GM21825 (cell line): ENCODE data around the gene NYNRIN.

Experiments
- ATAC-seq: cut with Tn5 transposase; IDR thresholded peaks from one replicate; pipeline ENCODE4 v1.9.1; 2021; ENCODE audit warnings: mild to moderate bottlenecking, moderate library complexity; ENCODE audit not compliant: unreplicated experiment

The NYNRIN gene

DNA sequence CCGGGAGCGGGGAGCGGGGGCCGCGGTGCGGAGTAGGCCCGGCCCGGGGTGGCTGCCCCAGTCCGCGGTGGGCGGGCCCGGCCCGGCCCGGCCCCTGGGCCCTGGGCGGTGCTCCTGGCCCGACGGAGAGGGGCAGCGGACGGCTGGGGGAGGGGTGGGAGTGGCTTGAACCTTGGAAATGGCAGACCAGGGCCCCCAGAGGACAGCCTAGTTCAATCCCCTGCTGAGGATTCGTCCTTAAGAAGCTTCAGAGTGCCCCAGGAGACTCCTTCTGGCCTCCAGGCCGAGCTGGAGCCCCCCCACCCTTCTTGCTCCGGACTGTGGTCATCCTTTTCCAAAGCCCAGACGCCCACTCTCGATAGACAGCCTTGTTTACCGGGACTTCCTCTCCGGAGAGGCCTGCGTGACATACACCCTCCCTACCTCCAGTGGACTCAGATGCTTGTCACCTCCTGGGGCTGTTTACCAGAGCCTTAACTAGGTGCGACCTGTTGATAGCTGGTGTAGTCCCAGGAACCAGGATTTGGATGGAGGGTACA, 31.4 kb downstream of the NYNRIN start:
- ATAC-seq, result peak; percentile 48

DNA sequence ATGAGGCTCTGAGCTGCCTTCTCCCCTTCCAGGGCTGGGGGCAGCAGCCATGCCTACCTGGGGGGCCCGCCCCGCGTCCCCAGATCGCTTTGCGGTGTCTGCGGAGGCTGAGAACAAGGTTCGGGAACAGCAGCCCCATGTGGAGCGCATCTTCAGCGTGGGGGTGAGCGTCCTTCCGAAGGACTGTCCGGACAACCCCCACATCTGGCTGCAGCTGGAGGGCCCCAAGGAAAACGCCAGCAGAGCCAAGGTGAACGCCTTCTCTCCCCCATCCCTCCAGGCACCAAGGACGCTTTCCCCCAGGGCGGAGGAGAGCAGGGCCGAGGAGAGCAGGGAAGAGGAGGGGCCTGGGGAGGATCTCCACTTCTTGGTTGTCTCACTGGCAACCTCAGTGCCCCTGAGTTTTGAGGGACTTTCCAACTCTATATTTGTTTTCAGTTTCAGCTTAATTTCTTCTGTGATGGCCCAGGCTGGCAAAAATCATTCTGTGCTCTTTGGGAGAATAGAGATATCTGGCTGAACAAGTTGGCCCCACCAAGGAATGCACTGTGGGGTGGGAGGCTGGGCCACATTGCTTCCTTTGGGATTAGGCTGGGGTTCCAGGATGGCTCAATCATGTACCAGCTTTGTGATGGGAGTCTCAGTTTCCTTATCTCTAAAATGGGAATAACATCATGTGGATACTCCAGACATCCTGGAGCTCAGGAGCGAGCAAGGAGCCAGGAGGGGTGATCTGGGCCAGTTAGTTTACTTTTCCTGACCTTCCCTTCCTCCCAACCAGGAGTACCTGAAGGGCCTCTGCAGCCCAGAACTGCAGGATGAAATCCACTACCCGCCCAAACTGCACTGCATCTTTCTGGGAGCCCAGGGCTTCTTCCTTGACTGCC, 32.1 kb downstream of the NYNRIN start:
- ATAC-seq, result no peak

DNA sequence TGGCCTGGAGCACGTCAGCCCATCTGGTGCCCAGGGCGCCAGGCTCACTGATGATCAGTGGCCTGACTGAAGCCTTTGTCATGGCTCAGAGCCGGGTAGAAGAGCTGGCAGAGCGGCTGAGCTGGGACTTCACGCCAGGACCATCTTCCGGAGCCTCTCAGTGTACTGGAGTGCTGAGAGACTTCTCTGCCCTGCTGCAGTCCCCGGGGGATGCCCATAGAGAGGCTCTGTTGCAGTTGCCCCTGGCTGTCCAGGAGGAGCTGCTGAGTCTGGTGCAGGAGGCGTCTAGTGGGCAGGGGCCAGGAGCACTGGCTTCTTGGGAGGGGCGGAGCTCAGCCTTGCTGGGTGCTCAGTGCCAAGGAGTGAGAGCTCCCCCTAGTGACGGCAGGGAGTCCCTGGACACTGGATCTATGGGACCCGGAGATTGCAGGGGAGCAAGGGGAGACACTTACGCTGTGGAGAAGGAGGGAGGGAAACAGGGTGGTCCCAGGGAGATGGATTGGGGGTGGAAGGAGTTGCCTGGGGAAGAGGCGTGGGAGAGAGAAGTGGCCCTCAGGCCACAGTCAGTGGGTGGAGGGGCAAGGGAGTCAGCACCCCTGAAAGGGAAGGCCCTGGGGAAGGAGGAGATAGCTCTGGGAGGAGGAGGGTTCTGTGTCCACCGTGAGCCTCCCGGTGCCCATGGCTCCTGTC, 32.9 kb downstream of the NYNRIN start:
- peak; percentile 52 for ATAC-seq

DNA sequence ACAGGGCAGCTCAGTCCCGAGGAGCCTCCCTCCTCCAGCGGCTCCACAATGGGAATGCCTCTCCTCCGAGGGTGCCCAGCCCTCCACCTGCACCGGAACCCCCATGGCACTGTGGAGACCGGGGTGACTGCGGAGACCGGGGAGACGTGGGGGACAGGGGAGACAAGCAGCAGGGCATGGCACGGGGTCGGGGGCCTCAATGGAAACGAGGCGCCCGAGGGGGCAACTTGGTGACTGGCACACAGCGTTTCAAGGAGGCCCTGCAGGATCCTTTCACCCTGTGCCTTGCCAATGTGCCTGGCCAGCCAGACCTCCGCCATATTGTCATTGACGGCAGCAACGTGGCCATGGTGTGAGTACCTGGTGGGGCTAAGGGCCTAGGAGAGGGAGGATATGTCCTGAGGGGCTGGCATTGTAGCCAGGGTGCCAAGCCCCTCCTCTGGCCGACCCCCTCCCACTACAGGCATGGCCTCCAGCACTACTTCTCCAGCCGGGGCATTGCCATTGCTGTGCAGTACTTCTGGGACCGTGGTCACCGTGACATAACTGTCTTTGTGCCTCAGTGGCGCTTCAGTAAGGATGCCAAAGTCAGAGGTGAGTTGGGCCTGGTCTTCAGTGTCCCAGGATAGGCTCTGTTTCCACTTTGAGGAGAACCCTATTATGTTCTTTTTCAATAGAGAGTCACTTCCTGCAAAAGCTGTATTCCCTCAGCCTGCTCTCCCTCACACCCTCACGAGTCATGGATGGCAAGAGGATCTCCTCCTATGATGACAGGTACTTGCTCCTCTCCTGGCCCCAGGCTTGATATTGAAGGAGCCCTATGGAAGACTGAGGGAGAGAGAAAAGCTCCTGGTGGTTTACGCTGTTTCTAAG, 33.7 kb downstream of the NYNRIN start:
- no peak for ATAC-seq

DNA sequence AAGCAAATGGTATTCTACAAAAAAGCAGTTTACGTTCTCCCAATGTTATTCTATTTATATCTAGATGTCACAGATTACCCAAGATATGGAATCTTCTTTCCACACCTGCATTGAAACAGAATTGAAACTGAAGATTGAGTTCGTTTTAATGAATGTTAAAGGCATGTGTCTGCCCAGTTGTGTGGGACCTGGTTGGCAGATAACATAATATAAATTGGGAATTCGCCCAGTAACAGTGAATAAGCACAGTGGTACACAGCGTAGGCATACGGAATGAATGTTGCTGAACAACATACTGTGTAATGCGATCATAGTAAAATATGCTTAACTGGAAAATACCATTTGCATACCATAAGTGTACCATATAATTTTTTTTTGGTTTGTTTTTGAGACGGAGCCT, 35.2 kb downstream of the NYNRIN start:
- ATAC-seq, result no peak

DNA sequence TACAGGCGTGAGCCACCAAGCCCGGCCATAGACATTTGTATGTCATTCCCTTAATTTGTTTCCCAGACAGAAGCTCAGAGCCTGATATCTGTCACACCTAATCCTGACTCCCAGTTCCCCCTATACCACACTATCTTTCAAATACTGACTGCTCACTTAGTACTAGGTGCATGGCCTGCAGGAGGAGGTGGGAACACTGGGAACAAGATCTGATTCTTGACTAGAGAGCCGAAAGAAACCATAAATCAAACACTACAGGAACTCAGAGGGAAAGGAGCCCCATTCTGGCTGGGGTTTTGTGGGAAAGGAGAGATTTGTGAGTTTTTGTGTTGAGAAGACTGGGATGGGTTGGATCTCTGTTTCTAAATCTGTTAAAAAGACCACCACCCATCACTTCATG, 35.9 kb downstream of the NYNRIN start:
- no peak for ATAC-seq

DNA sequence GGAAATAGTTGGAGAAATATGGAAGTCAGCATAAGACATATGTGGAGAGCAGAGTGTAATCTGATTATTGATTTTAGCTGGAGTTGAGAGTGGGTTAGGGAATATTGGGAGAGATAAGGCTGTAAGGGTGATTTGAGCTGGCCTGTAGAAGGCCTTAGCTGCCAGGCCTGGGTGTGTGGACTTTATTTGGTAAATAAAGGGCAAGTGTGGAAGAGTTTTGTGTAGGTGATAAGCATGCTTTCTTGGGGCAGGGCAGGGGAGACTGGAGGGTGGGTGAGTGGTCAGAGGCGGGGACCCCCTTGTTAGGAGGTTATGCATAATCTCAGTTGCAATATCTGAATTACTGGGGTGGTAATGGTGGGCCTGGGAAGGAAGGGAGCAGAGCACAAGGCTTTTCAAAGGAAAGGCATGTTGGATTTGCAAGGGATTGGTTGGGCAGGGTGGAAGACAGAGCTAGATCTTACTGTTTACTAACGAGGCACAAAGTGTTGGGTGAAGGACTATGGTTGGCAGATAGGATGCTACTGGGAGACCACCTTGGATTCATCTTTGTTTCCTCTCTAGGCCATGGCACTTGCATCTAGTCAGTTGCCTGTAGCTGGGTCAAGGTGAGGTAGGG, 36.5 kb downstream of the NYNRIN start:
- no peak for ATAC-seq

DNA sequence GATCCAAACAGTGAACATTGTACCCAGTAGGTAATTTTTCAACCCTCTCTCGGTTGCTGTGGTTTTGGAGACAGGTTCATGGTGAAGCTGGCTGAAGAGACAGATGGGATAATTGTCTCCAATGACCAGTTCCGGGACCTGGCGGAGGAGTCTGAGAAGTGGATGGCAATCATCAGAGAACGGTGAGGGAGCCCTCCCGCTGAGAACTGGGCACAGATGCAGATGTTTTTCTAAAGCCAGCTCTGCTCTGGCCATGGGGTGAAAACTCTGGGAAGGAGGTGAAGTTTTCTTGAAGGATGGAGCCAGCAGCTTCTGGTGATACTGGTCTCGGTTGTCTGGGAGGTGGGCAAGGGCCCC, 37.2 kb downstream of the NYNRIN start:
- ATAC-seq, result no peak

DNA sequence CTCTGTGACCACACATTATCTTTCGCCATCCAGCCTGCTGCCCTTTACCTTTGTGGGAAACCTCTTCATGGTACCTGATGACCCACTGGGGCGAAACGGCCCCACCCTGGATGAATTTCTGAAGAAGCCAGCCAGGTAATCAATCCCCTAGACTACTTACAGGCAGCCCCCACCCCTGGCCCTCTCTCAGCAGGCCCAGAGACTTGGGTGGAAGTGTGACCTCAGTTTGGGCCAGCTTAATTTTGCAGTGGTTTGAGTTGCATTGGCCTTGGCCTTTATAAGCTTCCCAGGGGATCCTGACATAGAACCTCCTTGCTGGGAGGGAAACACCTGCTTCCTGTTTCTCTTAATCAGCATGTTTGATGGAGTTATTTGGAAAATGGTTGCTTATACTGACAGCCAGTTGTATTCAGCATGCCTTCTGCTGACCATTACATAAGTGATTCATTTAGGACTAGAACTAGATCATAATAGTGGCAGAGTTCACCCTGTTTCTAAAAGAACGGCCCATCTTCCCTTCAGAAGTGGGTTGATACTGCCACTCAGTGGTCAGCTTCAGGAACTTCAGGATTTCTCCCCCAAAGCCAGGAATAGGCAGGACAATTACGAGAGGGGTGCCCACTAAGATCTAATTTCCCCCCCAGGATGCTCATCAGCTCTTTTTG, 37.7 kb downstream of the NYNRIN start:
- no peak for ATAC-seq

DNA sequence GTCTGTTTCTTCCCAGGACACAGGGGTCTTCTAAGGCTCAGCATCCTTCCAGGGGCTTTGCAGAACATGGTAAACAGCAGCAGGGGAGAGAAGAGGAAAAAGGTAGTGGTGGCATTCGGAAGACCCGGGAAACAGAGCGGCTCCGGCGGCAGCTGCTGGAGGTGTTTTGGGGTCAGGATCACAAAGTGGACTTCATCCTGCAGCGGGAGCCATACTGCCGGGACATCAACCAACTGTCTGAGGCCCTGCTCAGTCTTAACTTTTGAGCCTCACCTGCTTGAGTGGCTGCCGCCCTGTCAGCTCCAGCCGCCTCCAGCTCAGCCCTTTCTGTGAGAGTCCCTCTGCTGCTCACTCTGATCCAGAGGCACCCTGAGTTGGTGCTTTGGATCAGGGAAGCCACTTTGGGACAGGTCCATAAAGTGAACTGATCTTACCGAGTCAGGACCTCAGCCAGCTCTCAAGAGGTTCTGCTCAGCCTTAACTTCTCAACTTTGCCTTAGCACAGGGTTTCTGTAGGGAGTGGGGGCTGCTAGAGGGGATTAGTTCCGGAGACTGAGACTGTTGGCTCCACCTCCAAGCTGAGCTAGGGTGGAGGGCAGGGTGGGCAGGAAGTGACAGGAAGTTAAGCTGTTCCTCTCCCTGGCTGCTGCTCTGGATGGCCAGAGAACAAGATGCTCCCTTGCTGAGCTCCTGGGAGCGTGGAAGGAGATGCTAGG, 38.4 kb downstream of the NYNRIN start:
- ATAC-seq, result no peak

DNA sequence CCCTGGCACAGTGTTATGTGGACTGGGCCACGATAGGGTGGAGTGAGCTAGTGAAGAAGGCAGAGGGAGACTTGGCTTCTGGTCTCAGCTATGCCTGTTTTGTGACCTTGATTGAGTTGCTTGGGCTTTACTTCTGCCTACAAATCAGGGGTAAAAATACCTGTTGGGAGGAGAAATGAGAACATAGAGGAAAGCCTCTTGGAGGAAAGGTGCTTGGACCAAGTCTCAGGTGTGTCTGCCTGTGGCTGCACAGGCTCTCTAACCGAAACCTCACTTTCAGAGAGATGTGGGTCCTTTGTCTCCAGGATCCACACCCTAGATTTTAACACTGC, 38.9 kb downstream of the NYNRIN start:
- no peak for ATAC-seq

DNA sequence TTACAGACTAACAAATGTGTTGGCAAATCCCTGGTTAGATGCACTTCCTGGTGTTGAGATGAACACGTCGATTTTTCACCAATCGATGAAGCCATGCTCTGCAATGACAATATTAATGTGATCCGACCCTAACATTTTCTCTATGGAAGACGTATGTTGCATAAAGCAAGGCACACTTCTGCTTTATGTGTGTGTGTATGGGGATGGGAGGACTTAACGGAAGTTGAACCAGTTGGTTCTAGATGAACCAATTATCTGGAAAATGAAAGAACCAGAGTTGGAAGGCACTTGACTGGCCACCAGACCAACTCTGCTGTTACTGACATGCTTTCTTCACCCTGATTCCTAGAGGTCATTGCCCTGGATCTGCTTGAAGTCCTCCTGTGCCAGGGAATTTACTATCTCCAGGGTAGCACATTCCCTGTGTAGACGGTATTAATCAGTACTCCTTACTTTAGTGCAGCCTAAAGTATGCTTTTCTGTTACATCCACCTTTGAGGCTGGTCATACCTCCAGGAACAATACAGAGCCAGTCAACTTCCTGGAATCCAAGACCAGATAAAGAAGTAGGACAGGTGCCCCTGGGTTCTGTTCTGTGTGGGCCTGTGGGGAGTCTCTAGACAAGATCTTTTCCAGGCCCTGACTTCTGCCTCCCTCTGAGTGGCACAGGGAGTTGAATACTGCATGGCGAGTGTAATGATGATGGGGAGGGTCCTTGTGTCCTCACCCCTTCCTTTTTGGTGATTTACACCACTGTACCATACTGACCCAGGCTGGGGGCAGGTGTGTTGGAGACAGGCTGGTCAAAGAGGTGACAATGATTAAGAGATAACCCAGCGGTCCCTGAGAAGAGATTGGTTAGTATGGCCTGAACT, 39.7 kb downstream of the NYNRIN start:
- no peak for ATAC-seq

DNA sequence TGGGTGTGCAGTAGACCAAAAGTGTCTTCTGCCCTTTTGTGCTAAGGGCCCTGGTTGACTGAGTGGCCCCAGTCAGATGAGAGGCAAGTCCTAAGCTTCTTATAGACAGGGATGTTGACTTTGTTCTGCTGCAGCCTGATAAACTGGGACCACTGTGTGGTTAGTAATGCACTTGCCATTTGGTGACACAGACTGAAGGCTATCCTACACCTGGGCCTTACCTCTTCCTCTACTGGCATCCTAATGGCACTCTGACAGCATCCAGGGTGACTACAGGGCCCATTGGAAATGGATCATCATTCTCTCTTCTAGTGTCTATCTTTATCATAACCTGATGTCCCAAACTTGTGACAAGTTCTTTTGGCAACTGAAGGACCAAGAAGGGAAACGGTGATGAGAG, 40.5 kb downstream of the NYNRIN start:
- no peak for ATAC-seq

DNA sequence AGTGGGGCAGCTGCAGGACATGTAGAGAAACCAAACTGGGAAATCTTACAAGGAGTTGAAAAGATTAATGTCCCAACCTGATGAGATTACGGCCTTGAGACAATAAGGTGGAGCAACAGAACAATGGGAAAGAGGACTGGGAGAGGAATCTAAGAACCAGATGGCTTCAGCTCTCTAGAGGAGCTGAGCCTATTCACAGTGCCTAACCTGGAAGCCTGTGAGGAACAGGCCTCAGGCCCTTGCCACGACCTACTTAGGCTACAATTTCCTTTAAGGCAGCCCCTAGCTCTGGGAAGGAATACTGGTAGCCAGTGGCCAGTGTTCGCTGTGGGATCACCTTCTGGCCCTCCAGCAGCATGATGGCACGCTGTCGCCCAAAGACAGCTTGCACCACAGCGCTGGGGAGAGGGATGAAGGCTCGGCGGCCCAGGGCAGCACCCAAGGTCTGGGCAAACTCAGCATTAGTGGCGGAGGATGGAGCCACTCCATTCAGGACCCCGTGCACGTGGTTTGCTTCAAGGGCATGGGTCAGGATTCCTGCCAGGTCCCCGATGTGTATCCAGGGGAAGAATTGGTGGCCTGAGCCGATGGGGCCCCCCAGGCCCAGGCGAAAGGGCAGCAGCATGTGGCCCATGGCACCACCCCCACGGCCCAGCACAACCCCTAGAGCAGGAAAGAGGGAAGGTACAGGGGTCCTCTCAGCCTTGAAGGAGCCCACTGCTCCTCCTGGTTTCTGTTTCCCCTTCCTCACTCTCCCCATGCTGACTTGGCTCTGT, 41.2 kb downstream of the NYNRIN start:
- no peak for ATAC-seq

DNA sequence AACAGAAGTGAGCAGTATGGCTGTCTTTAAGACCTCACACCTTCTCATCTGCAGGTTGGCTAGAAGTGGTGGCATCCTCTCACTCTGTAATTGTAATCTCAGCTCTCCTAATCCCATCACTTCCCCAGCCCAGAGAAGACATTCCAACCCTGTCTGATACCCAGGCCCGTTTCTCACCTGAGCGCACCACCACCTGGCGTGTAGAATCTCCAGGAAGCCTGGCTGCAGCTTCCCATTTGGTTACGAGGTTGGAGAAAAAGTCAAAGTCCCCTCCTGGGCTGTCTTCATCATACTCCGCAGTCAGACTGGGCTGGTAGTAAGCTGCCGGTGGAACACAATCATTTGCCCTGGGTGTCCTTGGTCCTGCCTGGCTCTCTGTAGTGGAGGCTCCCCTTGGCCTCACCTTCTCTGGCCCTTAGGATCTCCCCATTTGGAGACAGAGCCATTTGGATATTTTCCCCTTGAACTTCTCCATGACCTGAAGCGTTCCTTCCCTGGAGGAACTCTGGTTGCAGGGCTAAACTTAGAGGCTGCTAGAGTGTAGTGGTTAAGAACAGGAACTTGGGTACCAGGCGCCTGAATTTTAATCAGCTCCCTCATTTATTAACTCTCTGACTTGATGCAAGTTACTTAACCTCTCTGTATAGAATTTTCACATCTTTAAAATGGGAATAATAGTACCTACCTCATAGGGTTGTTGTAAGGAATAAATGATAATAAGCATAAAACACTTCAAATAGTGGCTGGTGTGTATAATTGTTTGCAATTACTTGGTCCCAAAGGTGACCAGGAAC, 42.0 kb downstream of the NYNRIN start:
- ATAC-seq, result no peak

DNA sequence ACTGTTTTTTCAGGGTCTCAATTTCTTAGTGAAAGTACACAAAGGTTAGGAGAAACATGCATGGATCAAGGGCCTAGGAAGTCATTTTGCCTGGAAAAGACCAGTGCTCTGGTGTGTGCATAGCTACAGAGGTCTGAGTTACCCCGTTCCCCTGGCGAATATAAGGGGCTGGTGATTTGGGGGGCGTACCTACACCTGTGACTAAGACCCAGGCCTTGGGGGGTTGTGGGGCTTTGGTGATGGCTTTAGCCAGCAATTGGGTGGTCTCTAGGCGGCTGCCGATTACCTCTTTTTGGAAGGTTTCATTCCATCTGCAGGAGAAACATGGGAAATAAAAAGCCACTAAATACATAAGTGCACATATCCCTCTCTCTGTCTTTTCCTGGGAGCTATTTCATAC, 42.7 kb downstream of the NYNRIN start:
- ATAC-seq, result no peak

DNA sequence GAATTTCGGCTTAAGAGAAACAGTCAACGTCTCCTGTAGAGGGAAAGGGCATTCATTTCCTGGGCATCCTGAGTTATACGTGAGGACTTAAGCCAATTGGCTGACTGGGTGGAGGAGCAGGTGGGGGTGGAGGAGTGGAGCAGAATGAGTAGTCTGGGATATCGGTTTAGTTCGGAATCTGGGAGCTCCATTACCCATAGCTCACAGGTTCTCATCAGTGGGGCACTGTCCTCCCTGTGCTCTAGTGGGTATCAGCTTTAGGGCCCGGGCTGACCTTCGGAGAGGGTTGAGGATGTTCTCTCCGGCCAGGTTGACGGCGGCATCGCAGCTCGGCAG, 43.1 kb downstream of the NYNRIN start:
- peak; percentile 1 for ATAC-seq
